Upper lobe of left lung (tissue), 6 donors: ENCODE measurements around the gene MGAT5B. TPM values are rescaled to one million over a fixed set of nuclear protein-coding genes. Genes with fewer than 3 reads are reported as not detected.
"Not testable (repeated sequence)": the region's sequence is repeated elsewhere in the genome, so short reads cannot be mapped to it uniquely, and the experiment has no call there.

Experiments
- ATAC-seq, 2 donors: fragments of 200-7000 bp; cut with Tn5 transposase; one replicate each; pipeline ENCODE4 v1.9.1; 2022; ENCODE audit warnings: mild to moderate bottlenecking in 2 of 2, moderate library complexity in 2 of 2; ENCODE audit not compliant: low FRiP score in 2 of 2
- DNase-seq, 2 donors: peaks; one replicate each; pipeline ENCODE4 v3.0.0-alpha.2; 2019 to 2020
- H3K27ac ChIP-seq, 4 donors: fragments of 200-600 bp; sonication (generic); one replicate each; pipeline ENCODE4 v1.5.1; 2016 to 2019
- H3K27me3 ChIP-seq, 4 donors: fragments of 200-600 bp; sonication (generic); one replicate each; pipeline ENCODE4 v1.5.1; 2017 to 2019
- H3K36me3 ChIP-seq, 4 donors: fragments of 200-600 bp; sonication (generic); one replicate each; pipeline ENCODE4 v1.5.1; 2016 to 2019
- H3K4me1 ChIP-seq, 4 donors: fragments of 200-600 bp; sonication (generic); one replicate each; pipeline ENCODE4 v1.5.1; 2018 to 2019
- H3K4me3 ChIP-seq, 4 donors: fragments of 200-600 bp; sonication (generic); one replicate each; pipeline ENCODE4 v1.5.1; 2017 to 2019; ENCODE audit warnings: mild to moderate bottlenecking in 2 of 4, moderate library complexity in 1 of 4
- H3K9me3 ChIP-seq, 4 donors: fragments of 200-600 bp; sonication (generic); one replicate each; pipeline ENCODE4 v1.5.1; 2018 to 2019
- CTCF ChIP-seq, 6 experiments: fragments of 450-650 bp in 4 of 6; fragments of 200-600 bp in 2 of 6; sonication (generic) in 2 of 6; IDR thresholded peaks; one replicate each; pipeline ENCODE4 v1.5.1; 2016 to 2019; ENCODE audit warnings: antibody characterized with exemption in 6 of 6
- EP300 ChIP-seq, 4 donors: sonication (generic); formaldehyde crosslinking; IDR thresholded peaks; one replicate each; pipeline ENCODE4 v1.5.1; 2017; ENCODE audit warnings: antibody characterized with exemption in 4 of 4, control low read depth in 2 of 4
- POLR2A ChIP-seq, 4 donors: fragments of 450-650 bp; IDR thresholded peaks; one replicate each; pipeline ENCODE4 v1.5.1; 2016 to 2017; ENCODE audit warnings: antibody characterized with exemption in 4 of 4, mild to moderate bottlenecking in 2 of 4
- POLR2AphosphoS5 ChIP-seq, 2 donors: sonication (generic); formaldehyde crosslinking; IDR thresholded peaks; one replicate each; pipeline ENCODE4 v1.5.1; 2017; ENCODE audit warnings: antibody characterized with exemption in 2 of 2
- WGBS, 2 donors: methylation state at CpG; one replicate each; pipeline ENCODE4 v1.1.5; 2017 to 2018; 5-methylcytosine and 5-hydroxymethylcytosine counted together
- total RNA-seq, 6 donors: library from RNA; depleted of rRNA in 4 of 6; stranded (reverse); fragments of >200 nt in 4 of 6; gene quantifications; one replicate each; pipeline versions ENCODE4 v1.1.0 to v1.2.1, GENCODE V29; 2016 to 2021
- donor health status: DM: no; HTN: no; CAD: no; lungs with moderate emphysema.
- donor health status: DM: no; HTN: yes; CAD: no; lungs with severe emphysema.

Gene MGAT5B
- total RNA-seq, 6 donors from 2014 or later = 0.20 to 3.0 (median 0.83) TPM

GRCh38 chr17:76968707-76969597 lies 100.7 kb downstream of the MGAT5B start:
- Histone ChIP-seq H3K4me1 (peaks cover 9 to 17% (median 15%) of the 10 kb centered on the region in 4 donors), H3K36me3 (no peaks in the 10 kb centered on the region), H3K9me3 (no peaks in the 10 kb centered on the region), H3K27me3 (peaks cover 0 to 16% (median 7%) of the 10 kb centered on the region in 4 donors), H3K4me3 (peak overlapping the region in 3 of 4 donors; percentile 10 to 41 (median 40)), H3K27ac (no peak overlapping the region)
- ATAC-seq = peak; percentile 8 to 14
- WGBS, 2 donors = 7% methylated on average over 30 to 43 of the region's 45 CpGs
- no peak for TF ChIP-seq POLR2A (IDR thresholded peaks at IDR 0.05)
- no peak for TF ChIP-seq EP300 (IDR thresholded peaks at IDR 0.05)
- TF ChIP-seq CTCF (IDR thresholded peaks at IDR 0.05) = no peak
- no peak for TF ChIP-seq POLR2AphosphoS5 (IDR thresholded peaks at IDR 0.05)
- DNase-seq = peak; percentile 35 to 87

- WGBS, 2 donors = 2 to 3% methylated on average over 11 to 13 of the region's 13 CpGs
- Histone ChIP-seq H3K27me3 (peaks cover 0 to 16% (median 7%) of the 10 kb centered on the region in 4 donors), H3K27ac (no peak overlapping the region), H3K36me3 (no peaks in the 10 kb centered on the region), H3K4me3 (peak overlapping the region in 2 of 4 donors; percentile 40 to 41), H3K4me1 (peaks cover 9 to 17% (median 15%) of the 10 kb centered on the region in 4 donors), H3K9me3 (no peaks in the 10 kb centered on the region)
- peak in 1 of 2 donors; percentile 30 for DNase-seq
- TF ChIP-seq POLR2A (IDR thresholded peaks at IDR 0.05) (no peak), CTCF (IDR thresholded peaks at IDR 0.05) (no peak), POLR2AphosphoS5 (IDR thresholded peaks at IDR 0.05) (no peak), EP300 (IDR thresholded peaks at IDR 0.05) (no peak)
- ATAC-seq = peak; percentile 30 to 59
Measured at GRCh38 chr17:76969598-76970172, 101.5 kb downstream of the MGAT5B start.

GRCh38 chr17:76970228-76970627 lies 102.0 kb downstream of the MGAT5B start:
- Histone ChIP-seq H3K27me3 (peaks cover 0 to 16% (median 7%) of the 10 kb centered on the region in 4 donors), H3K4me1 (peaks cover 9 to 17% (median 15%) of the 10 kb centered on the region in 4 donors)
- not testable (repeated sequence) for H3K9me3 ChIP-seq, H3K27ac ChIP-seq, DNase-seq, H3K36me3 ChIP-seq, ATAC-seq, H3K4me3 ChIP-seq
- 92 to 98% methylated on average over 5 of the region's 5 CpGs for WGBS, 2 donors

GRCh38 chr17:76972046-76972641 lies 103.9 kb downstream of the MGAT5B start:
- H3K27me3 ChIP-seq = peaks cover 0 to 16% (median 7%) of the 10 kb centered on the region in 4 donors
- H3K36me3 ChIP-seq = no peaks in the 10 kb centered on the region
- H3K4me3 ChIP-seq = no peak overlapping the region
- no peak for DNase-seq
- TF ChIP-seq POLR2A (IDR thresholded peaks at IDR 0.05) = no peak
- no peak for TF ChIP-seq CTCF (IDR thresholded peaks at IDR 0.05)
- no peak for TF ChIP-seq POLR2AphosphoS5 (IDR thresholded peaks at IDR 0.05)
- TF ChIP-seq EP300 (IDR thresholded peaks at IDR 0.05) = no peak
- 86 to 94% methylated on average over 6 of the region's 6 CpGs for WGBS, 2 donors
- H3K4me1 ChIP-seq = peaks cover 9 to 17% (median 15%) of the 10 kb centered on the region in 4 donors
- H3K27ac ChIP-seq = no peak overlapping the region
- H3K9me3 ChIP-seq = no peaks in the 10 kb centered on the region
- no peak for ATAC-seq

- peaks cover 9 to 17% (median 15%) of the 10 kb centered on the region in 4 donors for H3K4me1 ChIP-seq
- no peaks in the 10 kb centered on the region for H3K36me3 ChIP-seq
- no peak for TF ChIP-seq POLR2AphosphoS5 (IDR thresholded peaks at IDR 0.05)
- TF ChIP-seq POLR2A (IDR thresholded peaks at IDR 0.05) = no peak
- TF ChIP-seq CTCF (IDR thresholded peaks at IDR 0.05) = no peak
- H3K4me3 ChIP-seq = no peak overlapping the region
- no peak for DNase-seq
- no peak for ATAC-seq
- H3K27me3 ChIP-seq = peaks cover 0 to 16% (median 7%) of the 10 kb centered on the region in 4 donors
- peaks cover 0 to 7% (median 0%) of the 10 kb centered on the region in 4 donors for H3K9me3 ChIP-seq
- no peak overlapping the region for H3K27ac ChIP-seq
- WGBS, 2 donors = 80 to 89% methylated on average over 6 to 8 of the region's 8 CpGs
Measured at GRCh38 chr17:76973040-76973439, 104.8 kb downstream of the MGAT5B start.
